Stimulated activated CD8-positive, alpha-beta memory T cell treated with anti-CD3 and anti-CD28 coated beads, Interleukin-12 subunit alpha, Interleukin-12 subunit beta, amount 100 ng/mL, for 24 hours (primary cell): Measurements from ENCODE around the gene ESR1.

Source experiments
- DNase-seq: peaks from one replicate; pipeline ENCODE4 v3.0.0-alpha.2; 2020; ENCODE audit errors: extremely low read depth

ESR1 gene

GRCh38 chr6:152094992-152095592, 287.6 kb downstream of the ESR1 start:
- DNase-seq, result no peak

GRCh38 chr6:152096863-152097496, 289.5 kb downstream of the ESR1 start:
- DNase-seq, result no peak

DNA sequence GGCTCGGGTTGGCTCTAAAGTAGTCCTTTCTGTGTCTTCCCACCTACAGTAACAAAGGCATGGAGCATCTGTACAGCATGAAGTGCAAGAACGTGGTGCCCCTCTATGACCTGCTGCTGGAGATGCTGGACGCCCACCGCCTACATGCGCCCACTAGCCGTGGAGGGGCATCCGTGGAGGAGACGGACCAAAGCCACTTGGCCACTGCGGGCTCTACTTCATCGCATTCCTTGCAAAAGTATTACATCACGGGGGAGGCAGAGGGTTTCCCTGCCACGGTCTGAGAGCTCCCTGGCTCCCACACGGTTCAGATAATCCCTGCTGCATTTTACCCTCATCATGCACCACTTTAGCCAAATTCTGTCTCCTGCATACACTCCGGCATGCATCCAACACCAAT, 291.2 kb downstream of the ESR1 start:
- no peak for DNase-seq

GRCh38 chr6:152099446-152100182, 292.1 kb downstream of the ESR1 start:
- DNase-seq, result no peak

DNA sequence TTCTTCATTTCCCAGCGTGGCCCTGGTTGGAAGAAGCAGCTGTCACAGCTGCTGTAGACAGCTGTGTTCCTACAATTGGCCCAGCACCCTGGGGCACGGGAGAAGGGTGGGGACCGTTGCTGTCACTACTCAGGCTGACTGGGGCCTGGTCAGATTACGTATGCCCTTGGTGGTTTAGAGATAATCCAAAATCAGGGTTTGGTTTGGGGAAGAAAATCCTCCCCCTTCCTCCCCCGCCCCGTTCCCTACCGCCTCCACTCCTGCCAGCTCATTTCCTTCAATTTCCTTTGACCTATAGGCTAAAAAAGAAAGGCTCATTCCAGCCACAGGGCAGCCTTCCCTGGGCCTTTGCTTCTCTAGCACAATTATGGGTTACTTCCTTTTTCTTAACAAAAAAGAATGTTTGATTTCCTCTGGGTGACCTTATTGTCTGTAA, 292.7 kb downstream of the ESR1 start:
- DNase-seq, result no peak

- DNase-seq, result no peak
These were observed 300.5 kb downstream of the ESR1 start for GRCh38 chr6:152107973-152108372.

- DNase-seq, result no peak
These were observed 303.7 kb downstream of the ESR1 start for GRCh38 chr6:152110886-152111820.

DNA sequence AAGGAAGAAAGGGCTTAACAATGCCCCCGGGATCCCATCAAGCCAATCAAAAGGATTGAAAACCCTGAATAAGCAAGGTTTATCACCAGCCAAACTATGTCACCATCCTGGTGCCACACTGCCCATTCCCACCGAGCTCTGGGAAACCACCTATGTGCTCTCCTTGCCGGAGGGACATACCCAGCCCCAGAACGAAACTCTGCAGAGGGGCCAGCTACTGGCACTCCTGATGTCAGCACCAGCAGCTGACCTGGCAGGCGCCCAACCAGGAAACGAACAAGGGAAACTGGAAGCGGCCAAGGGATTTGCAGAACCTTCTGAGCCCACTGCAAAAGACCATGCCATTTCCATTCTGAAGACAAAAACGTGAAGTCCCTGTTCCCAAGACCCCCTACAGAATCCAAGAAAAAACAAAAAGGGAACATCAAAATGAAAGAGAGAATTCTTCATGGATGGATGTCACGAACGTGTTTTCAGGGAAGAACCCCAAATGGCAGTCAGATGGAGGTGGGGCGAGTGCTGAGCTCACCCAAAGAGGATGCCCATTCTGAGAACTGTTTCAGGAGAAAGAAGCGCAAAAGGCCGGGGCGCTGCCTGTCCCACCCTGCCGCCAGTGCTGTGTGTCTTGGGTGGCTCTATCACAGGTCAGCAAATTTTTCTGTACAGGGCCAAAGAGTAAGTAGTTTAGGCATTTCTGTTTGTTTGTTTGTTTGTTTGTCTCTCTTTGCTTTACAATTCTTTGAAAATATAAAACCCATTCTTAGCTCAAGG, 305.2 kb downstream of the ESR1 start:
- DNase-seq, result no peak

DNA sequence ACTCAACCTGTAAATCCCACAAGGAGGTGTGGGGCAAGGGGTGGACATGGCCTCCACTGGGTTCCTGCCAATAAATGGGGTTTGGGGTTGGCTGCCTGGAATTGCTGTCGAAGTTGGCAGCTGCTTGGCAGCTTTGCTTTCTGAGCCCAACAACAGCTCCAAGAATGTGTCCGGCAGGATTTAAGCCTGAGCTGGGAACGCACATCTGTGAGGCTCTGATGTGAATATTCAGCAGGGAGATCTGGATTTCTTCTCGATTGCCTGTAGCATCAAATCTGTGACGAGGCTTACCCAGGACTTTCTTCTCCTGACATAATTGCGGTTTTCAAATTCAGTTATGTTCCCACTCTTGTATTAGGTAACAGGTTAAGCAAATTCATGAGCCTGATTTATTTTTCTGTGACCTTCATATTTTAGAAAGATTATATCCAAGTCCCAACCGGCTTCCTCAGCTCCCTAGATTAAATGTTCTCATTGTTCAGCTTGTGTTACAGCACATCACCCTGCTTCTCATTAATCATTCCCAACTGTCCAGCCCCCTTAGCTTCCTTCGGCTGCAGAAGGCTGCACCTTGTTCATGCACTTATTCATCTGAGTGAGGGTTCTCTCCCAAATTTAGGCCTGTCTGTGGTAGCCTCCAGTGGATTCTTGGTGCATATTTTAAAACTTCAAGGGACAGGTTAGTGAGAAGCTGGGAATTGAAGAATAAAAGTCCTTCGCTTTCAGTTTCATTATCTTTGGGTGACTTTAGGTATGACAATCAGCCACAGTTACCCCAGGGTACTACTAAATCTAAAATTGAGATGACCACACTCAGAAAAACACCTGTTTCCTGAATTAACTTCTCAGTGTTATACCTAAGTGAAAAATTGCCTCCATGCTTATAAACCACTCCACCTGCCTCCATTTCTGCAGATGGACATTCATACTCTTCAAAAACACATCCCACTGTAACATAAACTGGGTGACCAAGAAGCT, 310.0 kb downstream of the ESR1 start:
- no peak for DNase-seq

DNA sequence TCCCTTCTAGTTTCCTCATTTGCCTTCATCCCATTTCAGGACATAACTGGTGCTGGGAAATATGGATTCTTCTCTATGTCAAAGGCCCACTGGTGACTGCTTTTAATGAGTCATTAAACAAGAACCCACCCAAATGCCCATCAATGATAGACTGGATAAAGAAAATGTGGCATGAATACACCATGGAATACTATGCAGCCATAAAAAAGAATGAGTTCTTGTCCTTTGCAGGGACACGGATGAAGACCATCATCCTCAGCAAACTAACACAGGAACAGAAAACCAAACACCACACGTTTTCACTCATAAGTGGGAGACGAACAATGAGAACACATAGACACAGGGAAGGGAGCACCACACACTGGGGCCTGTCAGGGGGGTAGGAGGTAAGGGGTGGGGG, 310.7 kb downstream of the ESR1 start:
- DNase-seq, result no peak

- no peak for DNase-seq
These were observed 311.2 kb downstream of the ESR1 start for GRCh38 chr6:152118678-152119077.

DNA sequence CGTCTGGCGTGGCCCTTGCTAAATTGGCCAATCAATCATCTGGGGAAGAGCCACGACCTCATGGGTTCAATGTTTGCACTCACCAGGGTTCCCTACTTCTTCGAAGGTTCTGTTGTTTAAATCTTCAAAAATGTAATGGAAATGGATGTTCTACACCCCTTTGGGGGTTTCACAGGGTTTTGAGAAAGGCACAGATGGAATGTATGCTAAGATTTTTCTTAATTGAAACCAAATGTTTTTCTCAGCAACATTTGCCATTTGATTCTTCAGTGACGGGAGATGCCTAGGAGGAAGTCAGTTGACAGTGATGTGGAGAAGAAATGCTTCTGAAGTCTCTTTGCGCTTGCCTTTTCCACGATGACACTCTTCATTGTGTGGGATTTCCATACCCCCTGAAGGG, 312.3 kb downstream of the ESR1 start:
- DNase-seq, result no peak

- no peak for DNase-seq
These were observed 314.4 kb downstream of the ESR1 start for GRCh38 chr6:152121910-152122309.

DNA sequence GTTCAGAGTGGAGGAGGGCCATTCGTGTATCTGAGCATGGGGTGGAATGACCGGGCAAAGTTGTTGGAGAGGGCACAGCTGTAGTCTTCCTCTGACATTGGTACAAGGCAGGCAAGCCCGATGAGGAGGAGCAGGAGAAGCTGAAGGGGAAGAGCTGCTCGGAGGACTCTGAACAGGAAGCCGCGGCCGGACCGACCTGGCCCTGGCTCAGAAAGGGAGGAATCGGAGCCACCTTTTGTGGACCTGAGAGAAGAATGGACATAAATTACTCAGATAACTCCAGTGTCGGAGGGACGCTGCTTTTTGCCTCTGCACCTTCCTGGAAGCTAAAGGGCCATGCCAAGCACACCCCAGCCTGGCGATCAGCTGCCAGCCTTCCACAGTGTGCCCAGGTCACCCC, 315.0 kb downstream of the ESR1 start:
- DNase-seq, result no peak

GRCh38 chr6:152123076-152123475, 315.6 kb downstream of the ESR1 start:
- no peak for DNase-seq

GRCh38 chr6:152124429-152125074, 317.1 kb downstream of the ESR1 start:
- no peak for DNase-seq

DNA sequence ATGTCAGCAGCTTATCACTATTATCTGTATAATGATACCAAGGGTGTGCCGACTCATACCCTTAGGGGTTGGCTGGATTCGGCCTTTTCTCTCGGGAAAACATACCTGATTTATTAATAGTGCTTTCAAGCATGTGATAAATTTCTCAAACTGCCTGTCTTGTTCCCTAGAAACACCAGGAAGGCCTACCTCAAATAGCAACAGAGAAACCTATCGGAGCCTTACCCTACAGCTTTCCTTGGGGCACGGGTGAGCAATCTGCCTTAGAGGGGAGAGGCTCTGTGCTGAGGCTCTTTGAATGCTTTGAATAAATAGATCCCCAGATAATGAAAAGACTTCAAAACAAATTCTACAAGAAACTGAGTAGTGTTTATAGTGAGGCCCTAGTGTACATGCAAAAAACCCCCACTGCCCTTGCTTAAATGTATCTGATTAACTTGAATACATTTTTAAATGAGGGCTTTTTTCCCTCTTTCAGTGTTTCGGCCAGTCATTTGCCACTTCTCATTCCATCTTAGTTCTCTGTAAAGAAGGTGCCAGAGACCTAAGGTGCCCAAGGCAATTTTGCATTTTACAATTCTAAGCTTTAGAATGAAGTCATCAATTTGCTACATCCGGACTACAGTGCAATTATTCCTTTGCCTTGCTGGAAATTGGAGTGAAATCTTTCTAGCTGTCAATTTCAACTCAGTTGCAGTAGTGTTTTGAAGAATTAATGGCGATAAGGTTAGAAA, 320.1 kb downstream of the ESR1 start:
- no peak for DNase-seq

- no peak for DNase-seq
These were observed 322.2 kb downstream of the ESR1 start for GRCh38 chr6:152129691-152130151.

- DNase-seq, result no peak
These were observed 323.0 kb downstream of the ESR1 start for GRCh38 chr6:152130441-152130840.
